ENCODE data around the gene PAX4.

Gene PAX4

DNA sequence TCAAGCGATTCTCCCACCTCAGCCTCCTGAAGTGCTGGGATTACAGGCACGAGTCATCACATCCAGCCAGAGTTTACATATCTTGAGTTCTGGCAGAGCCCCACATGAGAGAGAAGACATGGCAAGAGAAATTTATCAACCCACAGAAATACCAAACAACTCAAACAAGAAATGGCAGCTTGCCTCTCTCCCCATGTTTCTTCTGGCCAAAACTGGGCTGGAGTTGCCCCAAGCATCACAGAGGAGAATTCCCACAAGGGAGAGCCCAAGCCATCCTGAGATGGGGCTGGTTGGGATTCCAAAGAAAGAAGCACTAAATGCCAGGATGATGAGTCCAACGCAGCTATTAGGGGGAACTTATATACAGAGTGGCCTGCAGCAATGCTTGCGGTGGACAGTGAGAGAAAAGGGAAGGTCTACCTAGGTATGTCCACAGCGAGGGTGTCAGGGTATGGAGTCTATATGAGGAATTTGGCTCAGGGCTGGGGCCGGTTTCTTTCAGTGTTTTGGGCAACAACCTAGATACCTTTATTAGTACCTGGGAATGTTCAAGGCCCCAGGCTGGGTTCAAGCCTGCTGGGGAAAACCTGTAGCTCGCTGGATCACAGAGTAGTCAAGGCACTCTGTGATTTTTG is 14.5 kb upstream of the PAX4 start:
- in situ Hi-C loops (cut with HindIII; ENCODE audit: low sequenced_read_pairs), result no loop called here
- no peak overlapping the region for H3K4me3 ChIP-seq (ENCODE audit: low read depth, low read length)
- DNase-seq (ENCODE audit: low read depth), result peak; percentile 66
- TF ChIP-seq, protein P1, sequence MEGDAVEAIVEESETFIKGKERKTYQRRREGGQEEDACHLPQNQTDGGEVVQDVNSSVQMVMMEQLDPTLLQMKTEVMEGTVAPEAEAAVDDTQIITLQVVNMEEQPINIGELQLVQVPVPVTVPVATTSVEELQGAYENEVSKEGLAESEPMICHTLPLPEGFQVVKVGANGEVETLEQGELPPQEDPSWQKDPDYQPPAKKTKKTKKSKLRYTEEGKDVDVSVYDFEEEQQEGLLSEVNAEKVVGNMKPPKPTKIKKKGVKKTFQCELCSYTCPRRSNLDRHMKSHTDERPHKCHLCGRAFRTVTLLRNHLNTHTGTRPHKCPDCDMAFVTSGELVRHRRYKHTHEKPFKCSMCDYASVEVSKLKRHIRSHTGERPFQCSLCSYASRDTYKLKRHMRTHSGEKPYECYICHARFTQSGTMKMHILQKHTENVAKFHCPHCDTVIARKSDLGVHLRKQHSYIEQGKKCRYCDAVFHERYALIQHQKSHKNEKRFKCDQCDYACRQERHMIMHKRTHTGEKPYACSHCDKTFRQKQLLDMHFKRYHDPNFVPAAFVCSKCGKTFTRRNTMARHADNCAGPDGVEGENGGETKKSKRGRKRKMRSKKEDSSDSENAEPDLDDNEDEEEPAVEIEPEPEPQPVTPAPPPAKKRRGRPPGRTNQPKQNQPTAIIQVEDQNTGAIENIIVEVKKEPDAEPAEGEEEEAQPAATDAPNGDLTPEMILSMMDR (IDR thresholded peaks at IDR 0.05; ENCODE audit: low read depth, low read length, missing control alignments), result no peak

DNA sequence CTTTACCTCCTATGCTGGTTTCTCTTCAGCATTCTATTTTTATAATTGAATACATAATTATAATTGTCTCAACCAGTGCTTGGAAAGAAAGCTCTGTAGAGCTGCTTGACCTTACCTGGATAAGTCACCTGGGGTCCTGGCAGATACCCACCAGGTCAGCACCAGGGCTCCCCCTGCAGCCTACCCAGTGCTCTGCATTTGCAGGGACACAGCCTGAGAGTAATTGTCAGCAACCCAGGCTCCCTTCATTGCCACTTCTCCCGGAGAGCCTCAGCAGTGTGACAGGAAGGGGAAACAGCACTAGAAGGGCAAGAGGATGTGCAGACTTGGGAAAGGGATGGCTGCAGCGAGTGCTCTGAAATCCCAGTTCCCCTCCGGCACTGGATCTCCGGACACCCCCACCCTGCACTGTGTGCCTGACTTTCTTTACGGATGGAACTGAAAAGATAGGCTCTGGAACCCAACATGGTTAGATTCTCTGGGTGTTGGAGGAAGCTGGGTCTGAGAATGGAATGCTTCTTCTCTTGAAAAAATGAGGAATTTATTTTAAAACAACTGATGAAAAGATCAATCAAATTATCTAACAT is 11.4 kb upstream of the PAX4 start:
- TF ChIP-seq, protein P1 (IDR thresholded peaks at IDR 0.05; ENCODE audit: low read depth, low read length, missing control alignments), result peak; percentile 39
- H3K4me3 ChIP-seq (ENCODE audit: low read depth, low read length), result no peak overlapping the region
- in situ Hi-C loops (cut with HindIII; ENCODE audit: low sequenced_read_pairs), result no loop called here
- no peak for DNase-seq (ENCODE audit: low read depth)

DNA sequence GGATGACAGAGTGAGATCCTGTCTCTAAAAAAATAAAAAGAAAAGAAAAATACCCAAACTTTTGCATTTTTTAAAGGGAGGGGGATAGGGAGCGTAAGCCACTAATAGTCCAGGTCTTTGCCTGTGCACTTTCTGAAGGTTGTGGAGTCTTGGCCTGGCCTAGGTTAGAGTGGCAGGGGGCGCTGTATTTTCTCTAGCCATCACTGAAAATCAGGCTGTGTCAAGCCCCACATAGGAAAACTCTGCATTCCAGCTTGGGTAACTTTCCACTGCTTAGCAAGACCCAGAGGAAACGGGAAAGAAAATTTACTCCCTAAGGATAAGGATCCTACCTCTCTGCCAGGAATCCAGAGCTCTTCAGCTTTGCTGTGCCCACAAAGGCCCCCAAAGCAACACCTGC is 10.5 kb upstream of the PAX4 start:
- TF ChIP-seq, protein P1 (IDR thresholded peaks at IDR 0.05; ENCODE audit: low read depth, low read length, missing control alignments), result no peak
- in situ Hi-C loops (cut with HindIII; ENCODE audit: low sequenced_read_pairs), result no loop called here
- no peak for DNase-seq (ENCODE audit: low read depth)
- H3K4me3 ChIP-seq (ENCODE audit: low read depth, low read length), result no peak overlapping the region

- TF ChIP-seq, protein P1 (IDR thresholded peaks at IDR 0.05; ENCODE audit: low read depth, low read length, missing control alignments), result no peak
- no peak for DNase-seq (ENCODE audit: low read depth)
- no peak overlapping the region for H3K4me3 ChIP-seq (ENCODE audit: low read depth, low read length)
- in situ Hi-C loops (cut with HindIII; ENCODE audit: low sequenced_read_pairs), result no loop called here
These were observed 7.4 kb upstream of the PAX4 start for GRCh38 chr7:127625331-127625730.

GRCh38 chr7:127620406-127621233 is 2.7 kb upstream of the PAX4 start:
- in situ Hi-C loops (cut with HindIII; ENCODE audit: low sequenced_read_pairs), result no loop called here
- H3K4me3 ChIP-seq (ENCODE audit: low read depth, low read length), result no peak overlapping the region
- DNase-seq (ENCODE audit: low read depth), result no peak
- TF ChIP-seq, protein P1 (IDR thresholded peaks at IDR 0.05; ENCODE audit: low read depth, low read length, missing control alignments), result no peak

DNA sequence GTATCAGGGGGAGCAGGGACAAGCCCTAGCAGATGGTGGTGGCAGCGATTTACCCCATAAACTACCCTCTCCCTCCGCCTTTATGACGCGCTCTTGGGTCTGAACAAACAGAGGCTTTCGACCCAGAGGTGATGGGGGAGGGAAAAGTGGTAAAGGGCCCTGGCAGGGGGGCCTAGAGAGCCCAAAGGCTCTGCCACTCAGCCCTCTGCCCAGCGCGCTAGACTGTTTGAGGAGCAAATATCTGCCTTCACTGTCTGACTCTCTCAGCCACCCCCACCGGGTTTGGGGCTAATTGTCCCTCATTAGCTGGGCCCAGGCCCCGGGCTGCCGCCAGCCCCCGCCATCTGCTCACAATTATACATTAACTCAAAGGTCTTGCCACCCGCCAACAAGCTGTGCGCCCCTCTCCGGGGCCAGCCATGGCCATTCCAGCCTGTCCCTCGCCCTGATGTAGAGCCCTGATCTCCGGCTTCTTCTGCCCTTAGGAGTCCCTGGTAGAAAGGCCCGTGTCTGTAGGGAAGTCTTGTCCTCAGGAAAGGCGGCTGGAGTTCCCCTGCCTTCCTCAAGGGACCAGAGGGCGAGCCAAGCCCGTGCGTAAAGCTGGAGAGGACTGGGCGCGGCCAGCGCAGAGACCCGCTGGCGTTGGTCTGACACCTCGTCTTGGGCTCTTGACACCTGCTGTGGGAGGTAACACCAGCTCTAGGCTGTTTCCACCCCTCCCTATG is 1.9 kb upstream of the PAX4 start:
- TF ChIP-seq, protein P1 (IDR thresholded peaks at IDR 0.05; ENCODE audit: low read depth, low read length, missing control alignments), result no peak
- in situ Hi-C loops (cut with HindIII; ENCODE audit: low sequenced_read_pairs), result no loop called here
- no peak overlapping the region for H3K4me3 ChIP-seq (ENCODE audit: low read depth, low read length)
- no peak for DNase-seq (ENCODE audit: low read depth)

All from astrocyte of the cerebellum (primary cell).